ENCODE data around the gene NRIP1. TPM values are rescaled to one million over a fixed set of nuclear protein-coding genes. Genes with fewer than 3 reads are reported as not detected.

NRIP1 gene
- total and polyA plus RNA-seq, 4 donors = 17.0 to 77.9 (median 32.6) TPM

GRCh38 chr21:14923468-14923867 lies 141.3 kb downstream of the NRIP1 start:
- H3K4me1 ChIP-seq (ENCODE audit: control insufficient read depth, insufficient read depth, low read length) = no peaks in the 10 kb centered on the region
- no CpG with 5 or more reads among the region's 1 CpG for WGBS (ENCODE audit: insufficient coverage)
- H3K4me3 ChIP-seq (ENCODE audit: low read depth, low read length) = no peak overlapping the region
- no peak overlapping the region for H3K27ac ChIP-seq (ENCODE audit: low read depth, low read length)
- no peaks in the 10 kb centered on the region for H3K27me3 ChIP-seq (ENCODE audit: control insufficient read depth, insufficient read depth, low read length)
- DNase-seq (ENCODE audit: low read depth in 4 of 6, low spot score in 6 of 6) = no peak
- no peaks in the 10 kb centered on the region for H3K36me3 ChIP-seq (ENCODE audit: control insufficient read depth, insufficient read depth, low read length)
- no peaks in the 10 kb centered on the region for H3K9me3 ChIP-seq (ENCODE audit: control insufficient read depth, insufficient read depth, low read length)

DNA sequence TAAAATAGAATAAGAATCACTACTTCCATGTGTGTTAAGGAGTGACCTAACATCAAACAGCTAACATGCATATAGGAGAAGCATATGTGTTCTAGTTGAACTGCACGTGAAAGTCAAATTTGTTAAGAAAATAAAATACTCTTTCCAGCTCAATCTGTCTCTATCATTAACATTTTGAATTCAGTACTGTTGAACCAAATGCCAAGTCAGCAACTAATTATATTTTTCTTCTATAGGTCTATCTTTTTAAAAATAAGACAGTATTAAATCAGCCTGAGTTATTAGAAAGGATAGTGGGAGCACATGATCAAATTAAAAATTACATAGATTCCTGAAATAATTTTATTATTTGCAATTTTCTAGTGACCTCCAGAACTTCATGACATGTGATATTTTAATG lies 141.8 kb downstream of the NRIP1 start:
- H3K4me3 ChIP-seq (ENCODE audit: low read depth, low read length) = no peak overlapping the region
- H3K27me3 ChIP-seq (ENCODE audit: control insufficient read depth, insufficient read depth, low read length) = no peaks in the 10 kb centered on the region
- no peak overlapping the region for H3K27ac ChIP-seq (ENCODE audit: low read depth, low read length)
- no CpG with 5 or more reads among the region's 1 CpG for WGBS (ENCODE audit: insufficient coverage)
- H3K36me3 ChIP-seq (ENCODE audit: control insufficient read depth, insufficient read depth, low read length) = no peaks in the 10 kb centered on the region
- H3K4me1 ChIP-seq (ENCODE audit: control insufficient read depth, insufficient read depth, low read length) = no peaks in the 10 kb centered on the region
- no peaks in the 10 kb centered on the region for H3K9me3 ChIP-seq (ENCODE audit: control insufficient read depth, insufficient read depth, low read length)
- DNase-seq (ENCODE audit: low read depth in 4 of 6, low spot score in 6 of 6) = no peak

DNA sequence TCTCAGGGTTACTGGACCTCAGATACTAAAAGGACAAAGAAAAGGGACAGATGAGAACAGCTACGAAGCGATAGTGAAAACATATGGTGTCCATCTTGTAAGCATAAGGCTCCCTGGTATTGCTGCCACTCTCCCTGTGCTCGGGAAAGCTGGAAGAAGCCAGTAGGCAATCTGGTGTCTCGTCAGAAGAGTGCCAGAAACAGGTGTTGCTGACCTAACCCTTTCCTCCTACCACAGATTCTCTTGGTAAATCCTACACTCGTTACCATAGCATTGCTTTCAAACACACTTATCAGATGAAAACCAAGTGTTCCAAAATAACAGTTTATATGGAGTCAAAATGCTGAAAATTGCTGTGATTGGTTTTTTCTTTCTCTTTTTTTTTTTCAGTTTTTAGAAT lies 146.3 kb downstream of the NRIP1 start:
- Histone ChIP-seq H3K36me3 (ENCODE audit: control insufficient read depth, insufficient read depth, low read length) (no peaks in the 10 kb centered on the region), H3K4me3 (ENCODE audit: low read depth, low read length) (no peak overlapping the region), H3K4me1 (ENCODE audit: control insufficient read depth, insufficient read depth, low read length) (no peaks in the 10 kb centered on the region), H3K27me3 (ENCODE audit: control insufficient read depth, insufficient read depth, low read length) (no peaks in the 10 kb centered on the region), H3K9me3 (ENCODE audit: control insufficient read depth, insufficient read depth, low read length) (no peaks in the 10 kb centered on the region), H3K27ac (ENCODE audit: low read depth, low read length) (no peak overlapping the region)
- 67% methylated on average over 3 of the region's 5 CpGs for WGBS (ENCODE audit: insufficient coverage)
- DNase-seq (ENCODE audit: low read depth in 4 of 6, low spot score in 6 of 6) = peak in 1 of 6 donors; percentile 40

- Histone ChIP-seq H3K4me3 (ENCODE audit: low read depth, low read length) (no peak overlapping the region), H3K27ac (ENCODE audit: low read depth, low read length) (no peak overlapping the region), H3K27me3 (ENCODE audit: control insufficient read depth, insufficient read depth, low read length) (no peaks in the 10 kb centered on the region), H3K9me3 (ENCODE audit: control insufficient read depth, insufficient read depth, low read length) (no peaks in the 10 kb centered on the region), H3K4me1 (ENCODE audit: control insufficient read depth, insufficient read depth, low read length) (no peaks in the 10 kb centered on the region), H3K36me3 (ENCODE audit: control insufficient read depth, insufficient read depth, low read length) (no peaks in the 10 kb centered on the region)
- no peak for DNase-seq (ENCODE audit: low read depth in 4 of 6, low spot score in 6 of 6)
- WGBS (ENCODE audit: insufficient coverage) = no CpG with 5 or more reads among the region's 2 CpGs
These were observed 147.0 kb downstream of the NRIP1 start for GRCh38 chr21:14917762-14918161.

- no peaks in the 10 kb centered on the region for H3K36me3 ChIP-seq (ENCODE audit: control insufficient read depth, insufficient read depth, low read length)
- H3K27me3 ChIP-seq (ENCODE audit: control insufficient read depth, insufficient read depth, low read length) = no peaks in the 10 kb centered on the region
- H3K27ac ChIP-seq (ENCODE audit: low read depth, low read length) = no peak overlapping the region
- no peaks in the 10 kb centered on the region for H3K4me1 ChIP-seq (ENCODE audit: control insufficient read depth, insufficient read depth, low read length)
- 100% methylated on average over 1 of the region's 3 CpGs for WGBS (ENCODE audit: insufficient coverage)
- no peak overlapping the region for H3K4me3 ChIP-seq (ENCODE audit: low read depth, low read length)
- no peak for DNase-seq (ENCODE audit: low read depth in 4 of 6, low spot score in 6 of 6)
- H3K9me3 ChIP-seq (ENCODE audit: control insufficient read depth, insufficient read depth, low read length) = no peaks in the 10 kb centered on the region
These were observed 148.1 kb downstream of the NRIP1 start for GRCh38 chr21:14916676-14917141.

- Histone ChIP-seq H3K9me3 (ENCODE audit: control insufficient read depth, insufficient read depth, low read length) (no peaks in the 10 kb centered on the region), H3K36me3 (ENCODE audit: control insufficient read depth, insufficient read depth, low read length) (no peaks in the 10 kb centered on the region), H3K27me3 (ENCODE audit: control insufficient read depth, insufficient read depth, low read length) (no peaks in the 10 kb centered on the region), H3K4me1 (ENCODE audit: control insufficient read depth, insufficient read depth, low read length) (no peaks in the 10 kb centered on the region), H3K27ac (ENCODE audit: low read depth, low read length) (no peak overlapping the region), H3K4me3 (ENCODE audit: low read depth, low read length) (no peak overlapping the region)
- no CpG with 5 or more reads among the region's 2 CpGs for WGBS (ENCODE audit: insufficient coverage)
- peak in 1 of 6 donors; percentile 35 for DNase-seq (ENCODE audit: low read depth in 4 of 6, low spot score in 6 of 6)
These were observed 151.2 kb downstream of the NRIP1 start for GRCh38 chr21:14913638-14914037.

DNA sequence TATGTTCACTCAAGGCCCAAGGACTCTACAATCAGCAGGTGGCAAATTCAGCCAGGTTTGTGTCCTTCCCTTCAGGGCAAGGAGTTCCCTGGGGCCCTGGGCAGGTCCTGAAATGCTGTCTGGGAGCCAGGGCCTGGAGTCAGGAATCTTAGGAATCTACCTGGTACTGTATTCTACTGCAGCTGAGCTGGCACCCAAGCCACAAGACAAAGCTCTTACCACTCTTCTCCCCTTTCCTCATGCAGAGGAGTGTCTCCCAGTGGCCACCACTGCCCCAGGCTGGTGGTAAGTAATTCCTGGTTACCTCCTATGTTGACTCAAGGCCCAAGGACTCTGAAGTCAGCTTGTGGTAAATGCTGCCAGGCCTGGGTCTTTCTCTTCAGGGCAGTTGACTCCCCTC lies 153.4 kb downstream of the NRIP1 start:
- Histone ChIP-seq H3K27ac (ENCODE audit: low read depth, low read length) (no peak overlapping the region), H3K9me3 (ENCODE audit: control insufficient read depth, insufficient read depth, low read length) (no peaks in the 10 kb centered on the region), H3K4me3 (ENCODE audit: low read depth, low read length) (no peak overlapping the region), H3K36me3 (ENCODE audit: control insufficient read depth, insufficient read depth, low read length) (no peaks in the 10 kb centered on the region), H3K4me1 (ENCODE audit: control insufficient read depth, insufficient read depth, low read length) (no peaks in the 10 kb centered on the region), H3K27me3 (ENCODE audit: control insufficient read depth, insufficient read depth, low read length) (no peaks in the 10 kb centered on the region)
- no peak for DNase-seq (ENCODE audit: low read depth in 4 of 6, low spot score in 6 of 6)
